M059J (cell line): ENCODE measurements around the gene FAM120B. TPM values are rescaled to one million over a fixed set of nuclear protein-coding genes. Genes with fewer than 3 reads are reported as not detected.

Source experiments
- DNase-seq: peaks from one replicate; pipeline ENCODE4 v3.0.0-alpha.2; 2012; ENCODE audit warnings: low read depth
- total RNA-seq: library from RNA; depleted of rRNA; stranded (reverse); fragments of >200 nt; shearing (Covaris generic); gene quantifications from 2 replicates; pipeline ENCODE4 v1.2.3, GENCODE V29; 2014

Gene FAM120B
- total RNA-seq, 1 experiment from 2014 or later = 16.1 TPM

GRCh38 chr6:170420283-170420682 lies 113.7 kb downstream of the FAM120B start:
- no peak for DNase-seq

DNA sequence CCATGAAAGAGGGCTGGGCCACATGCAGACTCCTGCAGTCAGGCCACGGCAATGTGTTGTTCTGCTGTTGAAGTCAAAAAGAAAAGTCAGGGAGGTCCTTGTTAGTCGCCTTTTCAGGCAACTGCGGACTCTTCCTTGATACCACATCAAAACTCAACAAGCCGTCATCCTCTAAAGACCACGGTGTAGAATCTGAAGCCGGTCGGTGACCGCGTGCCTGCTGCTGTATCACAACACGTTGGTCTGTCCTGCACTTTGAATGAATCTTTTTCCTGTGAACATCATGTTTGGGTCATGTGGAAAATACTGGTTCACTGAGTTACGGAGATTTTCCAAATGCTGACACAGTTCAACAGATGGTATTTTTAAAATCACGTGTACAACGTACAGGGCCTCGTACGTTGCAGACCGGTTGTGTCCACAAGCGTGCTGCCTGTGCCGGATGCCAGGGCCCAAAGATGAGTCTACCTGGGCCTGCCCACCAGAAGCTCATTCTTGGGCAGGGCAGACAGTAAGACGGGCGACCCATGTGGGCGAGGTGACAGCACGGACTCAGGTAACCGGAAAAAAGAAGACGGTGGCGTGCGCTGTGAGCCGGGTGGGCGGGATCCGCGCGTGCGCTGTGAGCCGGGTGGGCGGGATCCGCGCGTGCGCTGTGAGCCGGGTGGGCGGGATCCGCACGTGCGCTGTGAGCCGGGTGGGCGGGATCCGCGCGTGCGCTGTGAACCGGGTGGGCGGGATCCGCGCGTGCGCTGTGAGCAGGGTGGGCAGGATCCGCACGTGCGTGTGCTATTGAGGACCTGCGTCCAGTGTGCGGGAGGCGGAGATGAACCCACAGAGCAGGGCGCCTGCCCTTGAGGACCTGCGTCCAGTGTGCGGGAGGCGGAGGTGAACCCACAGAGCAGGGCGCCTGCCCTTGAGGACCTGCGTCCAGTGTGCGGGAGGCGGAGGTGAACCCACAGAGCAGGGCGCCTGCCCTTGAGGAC lies 114.5 kb downstream of the FAM120B start:
- no peak for DNase-seq

GRCh38 chr6:170421921-170422320 lies 115.4 kb downstream of the FAM120B start:
- DNase-seq = no peak

DNA sequence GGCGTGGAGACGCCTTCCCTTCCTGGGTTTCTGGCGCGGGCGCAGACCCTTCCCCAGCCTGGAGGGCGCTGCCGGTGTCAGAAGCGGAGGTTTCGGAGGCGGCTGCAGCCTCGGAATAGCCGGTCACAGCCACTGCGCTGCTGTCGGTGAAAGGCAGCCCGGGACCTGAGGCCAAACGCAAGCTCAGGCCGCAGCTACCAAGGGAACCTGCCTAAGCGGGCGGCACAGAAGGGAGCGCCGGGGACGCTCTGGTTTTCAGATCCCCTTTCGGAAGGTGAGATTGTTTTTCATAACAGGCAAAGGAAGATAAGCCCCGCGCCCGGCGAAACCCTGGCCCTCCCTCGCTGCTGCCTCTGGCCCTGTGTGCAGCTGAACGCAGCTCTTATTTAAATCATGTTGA lies 116.5 kb downstream of the FAM120B start:
- DNase-seq = no peak

DNA sequence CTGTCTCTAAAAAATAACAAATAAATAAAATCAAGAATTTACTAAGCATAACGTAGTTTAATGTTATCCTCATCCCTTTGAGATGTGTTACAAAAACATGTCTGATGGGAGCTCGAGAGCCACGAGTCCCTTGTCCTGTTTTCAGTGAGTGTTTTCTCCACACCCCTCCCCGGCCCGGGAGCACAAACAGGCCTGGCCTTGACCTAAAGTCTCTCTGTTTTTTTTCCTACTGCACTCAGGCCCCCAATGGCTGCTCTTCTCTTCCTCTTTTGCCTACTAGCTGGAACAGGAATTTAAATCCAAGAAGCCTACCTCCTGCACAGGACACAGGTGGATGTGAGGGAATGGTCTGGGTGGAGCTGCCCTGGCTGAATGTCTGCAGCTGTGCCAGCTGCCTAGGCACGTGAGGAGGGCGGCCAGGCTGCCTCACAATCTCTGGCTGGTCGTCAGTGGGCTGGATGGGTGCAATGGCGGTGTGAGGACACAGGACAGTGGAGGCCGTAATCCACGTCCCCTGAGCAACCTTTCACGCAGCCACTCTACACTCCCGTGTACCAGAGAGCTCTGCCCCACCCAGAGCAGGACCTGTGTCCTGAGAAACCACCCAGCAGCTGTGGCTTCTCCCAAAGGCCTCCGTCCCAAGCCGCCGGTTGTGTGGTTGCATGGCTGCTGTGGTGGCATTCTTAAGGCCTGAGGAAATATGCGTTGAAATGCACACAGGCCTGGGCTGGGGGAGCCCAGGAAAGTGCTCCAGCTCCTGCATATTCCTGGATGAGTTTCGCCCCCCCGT lies 117.5 kb downstream of the FAM120B start:
- DNase-seq = no peak

DNA sequence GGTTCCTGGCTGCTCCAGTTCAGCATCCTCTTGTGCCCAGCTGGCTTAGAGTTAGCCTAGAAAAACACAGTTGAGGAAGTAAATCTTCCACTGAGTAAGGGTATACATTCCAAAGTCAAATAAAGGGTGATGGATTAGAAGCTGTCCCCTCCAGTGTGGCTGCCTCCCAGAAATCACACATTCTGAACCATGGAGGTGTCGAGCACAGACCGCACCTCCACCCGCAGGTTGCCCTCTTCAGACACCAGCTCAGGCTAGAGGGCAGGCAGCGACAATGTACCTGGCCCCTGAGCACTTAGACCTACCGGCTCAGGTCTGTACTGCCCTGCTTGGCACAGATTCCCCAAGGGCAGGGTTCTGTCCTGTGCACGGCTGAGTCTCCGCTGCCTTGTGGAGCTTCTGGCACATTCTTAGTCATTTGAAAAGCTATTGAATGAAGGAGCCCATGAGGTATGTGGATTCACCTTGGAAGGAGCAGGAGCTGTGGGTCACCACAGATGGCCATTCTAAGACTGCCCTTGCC lies 118.1 kb downstream of the FAM120B start:
- DNase-seq = no peak

- peak; percentile 24 for DNase-seq
Observed at GRCh38 chr6:170429450-170429849, 122.9 kb downstream of the FAM120B start.

DNA sequence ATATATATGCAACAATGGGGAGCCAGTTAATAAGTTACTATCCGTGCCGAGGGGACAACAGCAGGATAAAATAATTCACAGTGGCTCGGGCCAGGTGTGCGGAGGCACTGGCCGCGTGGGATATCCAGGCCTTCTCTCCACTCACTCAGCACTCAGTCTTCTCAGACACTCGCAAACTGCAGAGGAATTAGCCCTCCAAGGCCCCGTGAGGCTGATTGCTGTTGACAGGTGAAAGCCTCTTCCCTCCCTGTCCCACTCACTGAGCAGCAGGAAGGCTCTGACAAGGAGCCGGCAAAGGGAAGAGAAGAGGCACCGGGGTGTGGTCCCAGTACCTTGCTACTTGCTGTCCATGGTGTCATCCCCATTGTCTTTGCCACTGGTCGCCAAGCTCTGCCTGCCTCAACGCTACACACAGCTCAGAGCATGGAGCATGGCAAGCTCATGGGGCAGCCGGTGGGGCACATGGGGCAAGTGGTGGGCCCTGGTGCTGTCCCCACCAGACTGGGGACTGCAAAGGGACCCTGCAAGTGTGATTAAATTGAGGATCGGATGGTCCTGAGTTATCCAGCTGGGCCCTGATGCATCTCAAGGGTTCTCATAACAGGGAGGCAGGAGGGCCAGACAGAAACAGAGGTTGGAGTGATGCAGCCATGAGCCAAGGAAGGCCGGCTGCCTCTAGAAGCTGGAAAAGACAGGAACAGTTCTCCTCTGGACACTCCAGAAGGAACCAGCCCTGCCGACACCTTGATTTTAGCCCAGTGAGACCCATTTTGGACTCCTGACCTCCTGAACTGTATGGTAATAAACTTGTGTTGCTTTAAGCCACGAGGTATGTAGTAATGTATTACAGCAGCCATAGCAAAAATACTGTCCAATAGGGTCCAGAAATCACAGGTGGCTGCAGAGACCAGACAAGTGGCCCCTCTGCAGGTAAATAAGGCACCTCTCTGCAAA lies 126.9 kb downstream of the FAM120B start:
- DNase-seq = no peak

DNA sequence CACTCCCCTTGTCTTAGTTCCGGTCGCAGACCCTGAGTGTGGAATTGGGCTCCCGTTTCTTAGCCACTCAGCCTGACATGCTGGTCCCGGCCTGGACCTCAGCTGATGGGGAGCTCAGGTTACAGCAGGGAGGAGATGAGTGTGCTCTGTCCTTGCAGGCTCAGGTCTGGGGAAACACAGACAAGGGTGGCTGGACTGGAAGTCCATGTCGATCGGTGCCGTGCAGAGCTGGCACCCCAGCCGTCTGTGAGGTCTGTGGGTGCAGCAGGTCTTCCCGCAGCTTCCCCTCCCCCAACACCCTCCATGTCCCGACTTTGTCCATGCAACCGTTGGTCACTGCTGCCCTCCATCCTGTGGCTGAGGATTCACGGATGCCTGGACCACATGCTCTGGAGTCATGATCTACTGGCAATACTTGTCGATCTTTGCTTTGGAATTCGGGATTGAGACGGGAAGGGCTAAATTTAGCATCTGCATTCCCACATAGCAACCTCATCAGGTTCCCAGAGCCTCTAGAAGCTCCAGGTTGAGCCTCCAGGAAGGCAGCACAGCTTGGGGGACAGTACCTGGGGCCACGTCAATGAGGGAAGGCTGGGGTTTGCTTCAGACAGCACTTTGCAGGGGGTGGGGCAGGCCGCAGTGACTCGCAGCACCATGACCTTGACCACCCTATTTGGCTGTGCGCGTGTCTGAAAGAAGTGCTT lies 127.7 kb downstream of the FAM120B start:
- no peak for DNase-seq

GRCh38 chr6:170434821-170435155 lies 128.2 kb downstream of the FAM120B start:
- no peak for DNase-seq

GRCh38 chr6:170435766-170436165 lies 129.2 kb downstream of the FAM120B start:
- DNase-seq = no peak

DNA sequence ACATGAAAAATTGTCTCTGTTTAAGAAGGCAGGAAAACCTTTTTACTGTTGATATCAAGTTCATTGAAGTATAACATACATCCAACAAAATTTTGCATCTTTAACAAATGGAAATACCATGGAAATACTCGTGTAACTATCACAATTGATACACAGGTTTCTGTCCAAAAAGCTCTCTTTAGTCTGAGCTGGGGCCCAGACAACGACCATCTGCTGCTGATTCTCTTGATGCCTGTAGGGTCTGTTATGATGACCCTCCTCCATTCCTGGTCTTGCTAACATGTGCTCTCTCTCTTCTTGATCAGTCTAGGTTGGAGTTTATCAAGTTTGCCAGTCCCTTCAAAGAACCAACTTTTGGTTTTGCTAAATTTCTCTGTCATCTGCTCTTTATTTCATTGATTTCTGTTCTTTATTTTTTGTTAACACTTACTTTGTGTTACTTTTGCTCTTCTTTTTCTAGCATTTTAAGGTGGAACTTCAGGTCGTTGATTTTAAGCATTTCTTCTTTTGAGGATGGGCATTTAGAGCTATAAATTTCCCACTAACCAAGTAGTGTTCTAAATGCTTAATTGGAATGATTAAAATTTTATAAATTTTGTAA lies 129.8 kb downstream of the FAM120B start:
- DNase-seq = no peak

DNA sequence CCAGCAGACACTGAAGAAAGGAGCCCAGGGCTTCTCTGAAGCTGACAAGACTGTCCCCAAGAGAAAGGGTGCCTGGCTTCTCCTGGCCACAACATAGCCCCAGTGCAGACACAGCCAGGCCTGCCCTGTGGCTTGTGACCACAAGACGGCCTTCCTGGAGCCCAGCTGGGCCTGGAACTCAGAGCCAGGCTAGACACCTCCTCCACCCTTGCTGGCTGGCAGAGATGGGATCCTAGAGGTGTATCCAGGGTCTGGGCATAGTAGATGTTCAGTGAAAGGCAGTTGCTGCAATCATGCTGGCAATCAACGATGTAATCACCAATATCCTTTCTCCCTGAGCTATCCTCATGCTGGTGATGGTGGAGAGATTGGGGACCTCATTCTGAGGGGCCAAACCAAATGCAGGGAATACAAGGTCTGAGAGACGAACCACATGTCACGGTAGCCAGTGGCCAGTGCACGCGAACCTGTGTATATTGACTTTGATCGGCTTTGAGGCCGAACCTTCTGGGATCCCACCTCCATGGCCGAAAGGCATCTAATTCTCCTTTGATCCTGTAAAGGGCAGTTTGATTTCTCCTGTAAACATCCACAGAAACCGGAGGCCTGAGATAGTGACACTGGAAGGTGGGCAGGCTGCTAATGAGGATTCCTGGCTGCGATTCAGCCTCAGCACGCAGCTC lies 131.3 kb downstream of the FAM120B start:
- DNase-seq = peak; percentile 60

DNA sequence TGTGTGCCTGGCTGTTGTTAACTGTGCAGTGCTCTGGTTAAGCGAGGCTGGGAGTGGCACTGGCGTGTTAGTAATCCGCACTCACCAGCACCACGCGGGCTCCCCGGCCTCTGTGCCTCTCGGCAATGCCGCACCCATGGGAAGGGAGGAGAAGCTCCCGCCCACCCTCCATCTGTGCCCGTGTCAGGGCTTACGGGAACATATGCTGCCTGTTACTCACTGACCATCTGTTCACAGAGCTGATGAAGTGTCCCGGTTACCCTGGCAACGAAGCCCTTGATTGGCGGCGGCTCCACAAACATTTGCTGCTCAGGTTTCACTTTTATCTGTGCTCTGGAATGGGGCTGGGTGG lies 131.8 kb downstream of the FAM120B start:
- peak; percentile 100 for DNase-seq

DNA sequence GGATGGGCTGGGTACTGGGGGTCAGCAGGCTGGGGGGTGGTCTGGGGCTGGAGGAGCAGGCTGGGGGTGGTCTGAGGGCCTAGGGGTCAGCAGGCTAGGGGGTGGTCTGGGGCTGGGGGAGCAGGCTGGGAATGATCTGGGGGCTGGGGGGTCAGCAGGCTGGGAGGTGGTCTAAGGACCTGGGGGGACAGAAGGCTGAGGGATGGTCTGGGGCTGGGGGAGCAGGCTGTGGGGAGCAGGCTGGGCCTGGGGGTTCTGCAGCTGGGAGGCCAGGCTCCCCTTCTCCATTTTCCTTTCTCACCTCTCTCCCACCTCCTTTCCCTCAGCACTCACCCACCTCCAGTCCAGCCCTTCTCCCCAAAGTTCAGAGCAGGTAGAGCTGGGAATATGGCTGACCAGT lies 132.3 kb downstream of the FAM120B start:
- DNase-seq = no peak

- DNase-seq = peak; percentile 69
Observed at GRCh38 chr6:170439366-170440361, 133.1 kb downstream of the FAM120B start.

- DNase-seq = no peak
Observed at GRCh38 chr6:170440437-170440836, 133.9 kb downstream of the FAM120B start.

GRCh38 chr6:170441316-170441715 lies 134.8 kb downstream of the FAM120B start:
- no peak for DNase-seq

GRCh38 chr6:170442596-170442995 lies 136.0 kb downstream of the FAM120B start:
- DNase-seq = no peak
